NCI-H2227 (cell line): ENCODE measurements around the gene GNB5.
"Not testable (repeated sequence)": the region's sequence is repeated elsewhere in the genome, so short reads cannot be mapped to it uniquely, and the experiment has no call there.

Experiments used
- DNase-seq: peaks from one replicate; lab custom pipeline; 2025; ENCODE audit not compliant: unreplicated experiment; lab: John Stamatoyannopoulos, UW

The GNB5 gene

GRCh38 chr15:52171807-52172206, 19.4 kb downstream of the GNB5 start:
- no peak for DNase-seq

GRCh38 chr15:52171386-52171785, 19.8 kb downstream of the GNB5 start:
- peak; percentile 2 for DNase-seq

- DNase-seq: not testable (repeated sequence)
Measured at GRCh38 chr15:52170199-52170598, 21.0 kb downstream of the GNB5 start.

DNA sequence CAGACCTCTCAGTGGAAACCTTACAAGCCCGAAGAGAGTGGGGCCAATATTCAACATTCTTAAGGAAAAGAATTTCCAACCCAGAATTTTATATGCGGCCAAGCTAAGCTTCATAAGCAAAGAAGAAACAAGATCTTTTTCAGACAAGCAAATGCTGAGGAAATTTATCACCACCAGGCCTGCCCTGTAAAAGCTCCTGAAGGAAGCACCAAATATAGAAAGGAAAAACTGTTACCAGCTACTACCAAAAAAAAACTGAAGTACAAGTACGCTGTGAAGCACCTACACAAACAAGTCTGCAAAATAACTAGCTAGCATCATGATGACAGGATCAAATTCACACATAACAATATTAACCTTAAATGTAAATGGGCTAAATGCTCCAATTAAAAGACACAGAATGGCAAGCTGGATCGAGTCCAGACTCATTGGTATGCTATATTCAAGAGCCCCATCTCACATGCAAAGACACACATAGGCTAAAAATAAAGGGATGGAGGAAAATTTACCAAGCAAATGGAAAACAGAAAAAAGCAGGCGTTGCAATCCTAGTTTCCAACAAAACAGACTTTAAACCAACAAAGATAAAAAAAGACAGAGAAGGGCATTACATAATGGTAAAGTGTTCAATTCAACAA, 25.6 kb downstream of the GNB5 start:
- DNase-seq: not testable (repeated sequence)

GRCh38 chr15:52164631-52165265, 26.4 kb downstream of the GNB5 start:
- DNase-seq: no peak

- no peak for DNase-seq
Measured at GRCh38 chr15:52163321-52164190, 27.6 kb downstream of the GNB5 start.

DNA sequence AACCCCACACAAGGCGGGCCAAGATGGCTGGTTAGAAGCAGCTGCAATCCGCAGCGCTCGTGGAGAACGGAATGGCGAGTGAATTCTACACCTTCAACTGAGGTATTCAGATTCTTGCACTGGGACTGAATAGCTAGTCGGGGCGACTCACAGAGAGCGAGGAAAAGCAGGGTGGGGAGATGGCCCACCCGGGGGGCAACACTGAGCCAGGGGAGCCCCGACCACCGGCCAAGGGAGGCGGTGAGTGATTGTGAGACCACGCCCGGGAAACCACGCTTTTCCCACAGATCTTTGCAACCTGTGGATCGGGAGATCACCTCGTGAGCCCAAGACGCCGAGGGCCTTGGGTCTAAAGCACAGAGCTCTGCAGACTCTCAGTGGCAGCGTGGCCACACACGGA, 28.3 kb downstream of the GNB5 start:
- DNase-seq: no peak

- no peak for DNase-seq
Measured at GRCh38 chr15:52162260-52162659, 28.9 kb downstream of the GNB5 start.

DNA sequence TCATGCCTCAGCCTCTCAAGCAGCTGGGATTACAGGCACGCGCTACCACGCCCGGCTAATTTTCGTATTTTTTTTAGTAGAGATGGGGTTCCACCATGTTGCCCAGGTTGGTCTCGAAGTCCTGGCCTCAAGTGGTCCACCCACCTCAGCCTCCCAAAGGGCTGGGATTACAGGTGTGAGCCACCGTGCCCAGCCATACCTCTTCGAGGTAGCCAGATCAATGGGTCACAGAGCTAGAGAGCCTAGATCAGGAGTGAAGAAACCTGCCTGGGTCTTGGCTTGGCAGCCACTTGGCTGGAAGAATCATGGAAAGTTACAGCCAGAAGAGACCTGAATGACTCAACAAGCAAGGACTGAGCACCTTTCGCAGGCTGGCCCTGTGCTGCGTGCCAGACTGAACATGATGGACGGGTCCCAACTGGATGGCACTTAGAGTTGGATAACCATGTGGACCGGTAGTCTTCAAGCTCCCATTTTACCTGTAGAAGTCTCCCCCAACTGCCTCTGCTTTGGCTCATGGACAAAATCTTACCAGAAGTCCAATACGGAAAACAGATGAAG, 29.7 kb downstream of the GNB5 start:
- no peak for DNase-seq

- DNase-seq: no peak
Measured at GRCh38 chr15:52159645-52160044, 31.5 kb downstream of the GNB5 start.

DNA sequence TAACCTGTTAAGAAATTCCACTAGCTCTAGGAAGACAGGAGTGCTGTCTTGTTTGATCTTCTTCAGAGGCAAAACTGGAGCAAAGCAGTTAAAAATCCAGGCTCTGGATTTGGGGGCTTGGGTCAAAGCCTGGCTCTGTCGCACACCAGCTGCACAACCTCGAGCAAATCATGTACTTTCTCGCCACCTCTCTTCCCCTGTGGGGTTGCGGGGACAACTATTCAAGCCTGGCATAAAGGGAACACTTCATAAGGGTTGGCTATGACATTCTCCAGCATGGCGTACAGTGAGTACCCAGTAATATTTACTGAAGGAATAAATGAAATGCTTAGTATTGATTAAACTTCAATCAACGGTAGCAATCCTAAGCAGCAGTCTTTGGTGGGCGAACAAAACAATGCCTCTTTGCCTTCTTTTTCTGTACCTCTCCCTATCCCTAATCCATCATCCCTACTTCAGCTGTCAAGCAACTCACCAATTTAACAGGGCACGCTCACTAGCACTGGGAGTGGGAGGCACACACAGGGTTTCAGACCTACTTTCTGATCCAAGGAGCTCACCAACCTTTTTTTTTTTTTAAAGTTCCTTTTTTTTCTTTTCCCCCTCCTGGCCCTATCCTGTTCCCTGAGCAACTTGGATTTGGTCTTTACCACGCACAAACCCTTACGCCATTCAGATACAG, 33.0 kb downstream of the GNB5 start:
- no peak for DNase-seq

GRCh38 chr15:52155878-52156277, 35.3 kb downstream of the GNB5 start:
- DNase-seq: no peak

- DNase-seq: no peak
Measured at GRCh38 chr15:52154896-52155865, 36.0 kb downstream of the GNB5 start.

DNA sequence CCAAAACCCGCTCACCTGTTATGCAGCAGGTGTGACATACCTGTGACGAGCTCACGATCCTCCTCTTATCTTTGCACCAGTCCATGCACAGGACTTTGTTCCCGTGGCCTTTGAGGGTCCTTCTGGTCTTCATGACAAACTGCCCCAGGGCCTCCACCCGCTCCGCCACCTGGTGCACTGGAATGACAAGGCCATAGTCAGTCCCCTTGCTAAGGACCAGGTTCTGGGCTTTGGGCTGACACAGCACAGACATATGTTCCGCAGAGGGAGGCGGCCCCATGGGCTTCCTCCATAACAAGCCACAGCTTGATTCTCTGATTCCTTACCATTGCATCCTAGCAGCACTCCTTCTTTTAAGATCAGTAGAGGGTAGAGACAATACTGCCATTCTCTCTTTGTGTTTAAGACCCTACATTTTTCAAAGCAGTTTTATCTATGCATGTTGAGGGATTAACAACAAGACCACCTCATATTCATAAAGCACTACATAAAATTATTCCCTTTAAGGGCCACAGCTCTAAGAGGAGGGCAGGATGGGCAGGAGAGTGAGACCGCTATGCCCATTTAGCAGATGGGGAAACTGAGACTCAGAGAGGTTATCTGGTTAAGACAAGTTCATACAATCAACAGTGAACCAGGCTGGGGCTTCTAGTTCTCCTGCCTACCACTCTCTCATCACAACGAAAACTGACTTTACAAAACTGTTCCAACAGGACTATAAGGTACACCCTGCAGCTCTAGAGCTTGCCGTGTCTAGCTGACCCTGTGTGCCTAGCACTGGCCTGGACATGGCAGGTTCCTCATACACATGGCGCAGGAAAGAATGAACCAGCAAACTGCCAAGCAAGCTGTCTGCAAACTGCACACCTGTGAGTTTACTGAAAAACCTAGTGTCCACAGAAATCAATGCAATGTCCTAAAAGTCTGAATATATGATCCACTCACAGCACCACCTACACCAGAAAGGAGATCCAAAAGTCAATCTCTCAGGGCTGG, 37.0 kb downstream of the GNB5 start:
- no peak for DNase-seq

- no peak for DNase-seq
Measured at GRCh38 chr15:52151353-52151752, 39.8 kb downstream of the GNB5 start.

DNA sequence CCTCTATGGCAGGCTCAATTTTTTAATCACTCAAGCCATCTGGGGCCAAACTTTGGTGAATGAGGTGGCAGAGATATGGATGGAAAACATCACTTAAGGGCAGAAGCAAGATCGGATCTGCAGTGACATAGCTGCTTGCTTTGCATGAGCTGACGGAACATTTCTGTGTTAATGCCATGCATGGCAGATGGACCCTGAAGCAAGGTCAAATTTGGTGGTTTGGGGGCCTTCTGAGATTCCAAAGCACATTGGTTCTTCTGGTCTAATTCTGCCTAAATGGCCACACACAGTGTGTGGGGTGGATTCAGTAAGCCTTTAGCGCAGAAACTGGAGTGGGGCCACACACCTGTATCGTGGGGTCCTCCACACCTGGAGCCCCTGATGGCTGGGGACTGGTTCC, 40.3 kb downstream of the GNB5 start:
- no peak for DNase-seq

DNA sequence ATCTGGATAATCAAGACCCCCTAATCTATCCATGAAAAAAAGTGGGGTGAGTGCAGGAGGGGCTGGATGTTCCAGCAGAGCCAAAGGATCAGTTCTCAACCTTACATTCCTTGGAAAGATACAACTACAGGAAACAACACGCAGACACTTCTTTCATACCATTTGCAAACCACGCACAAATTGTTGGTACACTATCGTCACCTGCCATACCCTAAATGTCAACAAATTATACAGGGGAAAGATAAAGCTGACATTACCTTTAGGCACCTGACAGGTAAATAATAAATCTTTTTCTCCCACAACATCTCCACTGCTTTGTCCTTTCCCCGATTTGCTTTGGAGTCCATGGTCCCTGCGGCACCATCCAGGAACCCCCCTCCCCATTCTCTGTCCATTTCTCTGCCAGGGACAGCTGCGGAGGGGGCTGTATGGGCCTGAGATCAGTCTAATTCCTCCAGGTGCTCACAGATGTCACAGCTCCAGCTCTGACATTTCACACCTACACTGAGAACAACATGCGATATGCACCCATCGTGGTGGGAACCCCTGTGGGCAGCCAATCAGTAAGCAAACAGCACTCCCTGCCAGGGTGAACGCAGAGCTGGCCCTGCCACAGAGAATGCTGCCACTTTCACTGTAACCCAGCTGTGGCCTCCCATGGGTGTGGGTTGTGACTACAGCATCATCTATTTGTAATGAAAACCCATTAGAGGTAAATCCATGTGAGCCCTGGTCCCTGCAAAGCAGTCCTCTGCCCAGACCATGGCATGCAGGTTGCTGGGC, 41.0 kb downstream of the GNB5 start:
- DNase-seq: no peak

GRCh38 chr15:52148403-52148802, 42.8 kb downstream of the GNB5 start:
- DNase-seq: no peak
